Measurements from ENCODE around the gene LRRC17.

The LRRC17 gene

GRCh38 chr7:102991077-102991539 lies 78.3 kb downstream of the LRRC17 start:
- DNase-seq (ENCODE audit: low spot score) = no peak
- TF ChIP-seq, protein P1, sequence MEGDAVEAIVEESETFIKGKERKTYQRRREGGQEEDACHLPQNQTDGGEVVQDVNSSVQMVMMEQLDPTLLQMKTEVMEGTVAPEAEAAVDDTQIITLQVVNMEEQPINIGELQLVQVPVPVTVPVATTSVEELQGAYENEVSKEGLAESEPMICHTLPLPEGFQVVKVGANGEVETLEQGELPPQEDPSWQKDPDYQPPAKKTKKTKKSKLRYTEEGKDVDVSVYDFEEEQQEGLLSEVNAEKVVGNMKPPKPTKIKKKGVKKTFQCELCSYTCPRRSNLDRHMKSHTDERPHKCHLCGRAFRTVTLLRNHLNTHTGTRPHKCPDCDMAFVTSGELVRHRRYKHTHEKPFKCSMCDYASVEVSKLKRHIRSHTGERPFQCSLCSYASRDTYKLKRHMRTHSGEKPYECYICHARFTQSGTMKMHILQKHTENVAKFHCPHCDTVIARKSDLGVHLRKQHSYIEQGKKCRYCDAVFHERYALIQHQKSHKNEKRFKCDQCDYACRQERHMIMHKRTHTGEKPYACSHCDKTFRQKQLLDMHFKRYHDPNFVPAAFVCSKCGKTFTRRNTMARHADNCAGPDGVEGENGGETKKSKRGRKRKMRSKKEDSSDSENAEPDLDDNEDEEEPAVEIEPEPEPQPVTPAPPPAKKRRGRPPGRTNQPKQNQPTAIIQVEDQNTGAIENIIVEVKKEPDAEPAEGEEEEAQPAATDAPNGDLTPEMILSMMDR (IDR thresholded peaks at IDR 0.05; ENCODE audit: extremely low read depth, missing control alignments) = no peak

GRCh38 chr7:102991540-102992214 lies 78.9 kb downstream of the LRRC17 start:
- no peak for DNase-seq (ENCODE audit: low spot score)

DNA sequence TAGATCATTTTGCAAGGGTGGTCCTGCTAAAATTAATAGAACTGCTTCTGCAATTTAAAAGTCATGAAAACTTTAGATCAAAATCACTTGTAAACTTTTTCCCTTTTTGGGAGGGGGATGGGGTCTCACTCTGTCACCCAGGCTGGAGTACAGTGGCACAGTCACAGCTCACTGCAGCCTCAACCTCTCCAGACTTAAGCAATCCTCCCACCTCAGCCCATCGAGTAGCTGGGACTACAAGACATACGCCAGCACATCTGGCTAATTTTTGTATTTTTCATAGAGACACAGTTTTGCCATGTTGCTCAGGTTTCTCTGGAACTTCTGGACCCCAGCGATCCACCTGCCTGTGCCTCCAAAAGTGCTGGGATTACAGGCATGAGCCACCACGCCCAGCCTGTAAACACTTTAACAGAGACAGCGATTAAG lies 79.7 kb downstream of the LRRC17 start:
- TF ChIP-seq, protein P1 (IDR thresholded peaks at IDR 0.05; ENCODE audit: extremely low read depth, missing control alignments) = no peak
- DNase-seq (ENCODE audit: low spot score) = no peak

More at GRCh38 chr7:102991540-102992214, 78.9 kb downstream of the LRRC17 start:
- TF ChIP-seq, protein P1 (IDR thresholded peaks at IDR 0.05; ENCODE audit: extremely low read depth, missing control alignments) = no peak

DNA sequence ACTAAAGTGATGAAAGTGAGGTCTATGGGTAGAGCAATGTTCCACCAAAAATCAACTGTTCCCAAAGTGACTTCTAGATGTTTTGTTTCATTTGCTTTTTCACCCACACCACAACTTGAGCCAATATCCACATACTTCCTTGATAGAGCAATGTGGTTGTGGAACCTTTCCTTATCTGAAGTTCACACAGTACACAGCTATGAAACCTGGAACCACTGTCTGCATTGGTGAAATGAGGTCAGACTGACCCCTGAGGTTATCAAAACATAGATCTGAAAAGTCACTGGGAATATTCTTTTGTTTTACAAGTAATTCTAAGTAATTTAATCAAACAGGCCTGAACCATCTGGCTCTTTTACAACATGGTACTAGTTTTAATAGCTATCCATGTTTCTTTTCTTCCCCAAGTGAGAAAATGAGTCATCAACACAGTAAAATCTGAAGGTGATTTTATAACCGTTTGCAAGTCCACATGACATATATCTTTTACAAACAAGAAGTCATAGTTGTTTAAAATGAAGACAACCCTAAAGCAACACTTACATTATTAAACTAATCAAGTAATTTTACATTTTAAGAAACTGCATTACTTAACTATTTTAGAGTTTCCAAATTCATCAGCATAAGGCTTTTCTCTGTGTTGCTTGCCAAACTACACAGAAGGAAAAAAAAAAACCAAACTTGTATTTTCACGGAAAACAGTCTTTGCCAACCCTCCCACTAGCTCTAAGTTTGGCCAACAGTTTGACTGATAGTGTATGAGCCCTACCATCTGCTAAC lies 80.3 kb downstream of the LRRC17 start:
- DNase-seq (ENCODE audit: low spot score) = no peak

DNA sequence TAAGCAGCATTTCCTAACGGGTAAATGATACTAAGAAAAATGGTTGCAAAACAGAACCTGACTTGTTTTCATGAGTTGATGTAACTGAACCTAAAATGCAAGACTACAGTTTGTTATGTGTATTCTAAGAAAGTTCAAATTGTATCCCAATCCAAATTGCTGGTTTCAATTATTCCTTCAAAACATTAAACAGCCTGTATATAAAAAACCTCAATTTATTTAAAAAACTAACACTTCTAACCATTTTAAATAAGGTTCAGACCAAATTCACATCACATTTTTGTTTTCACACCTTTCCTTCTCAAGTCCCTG lies 80.9 kb downstream of the LRRC17 start:
- DNase-seq (ENCODE audit: low spot score) = no peak

More for the DNA sequence above, 80.3 kb downstream of the LRRC17 start:
- TF ChIP-seq, protein P1 (IDR thresholded peaks at IDR 0.05; ENCODE audit: extremely low read depth, missing control alignments) = no peak

DNA sequence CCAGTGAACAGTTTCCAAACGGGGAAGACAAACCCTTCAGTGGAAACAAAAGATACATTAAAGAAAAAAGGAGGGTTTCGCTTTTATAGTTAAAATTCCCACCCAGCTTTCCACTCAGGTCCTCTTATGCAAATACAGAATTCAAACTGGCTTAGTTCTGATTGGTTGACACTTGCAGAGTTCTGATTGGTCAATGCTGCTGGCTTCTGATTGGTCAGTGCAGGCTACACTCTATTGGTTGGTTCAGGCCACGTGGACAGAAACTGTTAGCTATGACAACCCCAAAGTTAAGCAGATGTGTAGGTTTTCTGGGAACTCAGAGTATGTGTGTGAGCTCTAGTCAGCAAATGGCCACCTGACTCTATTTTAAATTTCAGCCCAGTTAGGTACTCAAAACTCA lies 81.8 kb downstream of the LRRC17 start:
- TF ChIP-seq, protein P1 (IDR thresholded peaks at IDR 0.05; ENCODE audit: extremely low read depth, missing control alignments) = no peak
- DNase-seq (ENCODE audit: low spot score) = no peak

More for the DNA sequence above, 80.9 kb downstream of the LRRC17 start:
- TF ChIP-seq, protein P1 (IDR thresholded peaks at IDR 0.05; ENCODE audit: extremely low read depth, missing control alignments) = no peak
